GM23338 (cell line): ENCODE measurements around the gene HYAL4. TPM values are rescaled to one million over a fixed set of nuclear protein-coding genes. Genes with fewer than 3 reads are reported as not detected.

ENCODE experiments used
- ATAC-seq: fragments of 200-7000 bp; cut with Tn5 transposase; 3 replicates; pipeline ENCODE4 v1.9.1; 2020
- DNase-seq: peaks from one replicate; pipeline ENCODE4 v3.0.0-alpha.2; 2015; ENCODE audit warnings: low spot score
- H2AFZ ChIP-seq: fragments of 200-600 bp; sonication (generic); 2 replicates; pipeline ENCODE4 v1.8.0; 2016; ENCODE audit warnings: antibody characterized with exemption, mild to moderate bottlenecking, moderate library complexity
- H3F3A ChIP-seq: fragments of 200-600 bp; sonication (generic); replicated peaks from 2 replicates; pipeline ENCODE4 v1.8.0; 2017; ENCODE audit warnings: antibody characterized with exemption, mixed run types, low read depth
- H3K27ac ChIP-seq: fragments of 200-600 bp; sonication (generic); 2 replicates; pipeline ENCODE4 v1.6.1; 2016; ENCODE audit warnings: low read depth
- H3K27me3 ChIP-seq: fragments of 200-600 bp; sonication (generic); 2 replicates; pipeline ENCODE4 v1.8.0; 2016; ENCODE audit warnings: mild to moderate bottlenecking, mixed run types, moderate library complexity; ENCODE audit not compliant: insufficient read depth
- H3K36me3 ChIP-seq: fragments of 200-600 bp; sonication (generic); 2 replicates; pipeline ENCODE4 v1.8.0; 2016; ENCODE audit warnings: mild to moderate bottlenecking; ENCODE audit not compliant: insufficient read depth
- H3K4me1 ChIP-seq: fragments of 200-600 bp; sonication (generic); 2 replicates; pipeline ENCODE4 v1.8.0; 2016; ENCODE audit warnings: mild to moderate bottlenecking, moderate library complexity; ENCODE audit not compliant: insufficient read depth
- H3K4me2 ChIP-seq: fragments of 200-600 bp; sonication (generic); 2 replicates; pipeline ENCODE4 v1.7.1; 2017; ENCODE audit warnings: mixed run types
- H3K4me3 ChIP-seq: fragments of 200-600 bp; sonication (generic); 2 replicates; pipeline ENCODE4 v1.6.1; 2016; ENCODE audit warnings: mixed run types
- H3K79me2 ChIP-seq: fragments of 200-600 bp; sonication (generic); replicated peaks from 2 replicates; pipeline ENCODE4 v1.8.0; 2017; ENCODE audit warnings: mild to moderate bottlenecking; ENCODE audit not compliant: insufficient read depth
- H3K9me2 ChIP-seq: fragments of 200-600 bp; sonication (generic); 2 replicates; pipeline ENCODE4 v1.8.0; 2017; ENCODE audit not compliant: insufficient read depth
- H4K20me1 ChIP-seq: fragments of 200-600 bp; sonication (generic); replicated peaks from 2 replicates; pipeline ENCODE4 v1.8.0; 2017; ENCODE audit warnings: mild to moderate bottlenecking; ENCODE audit not compliant: insufficient read depth
- H3K27ac Mint-ChIP-seq: 2 replicates; pipeline ENCODE4 v1.8.0; 2020; ENCODE audit warnings: inconsistent platforms, mild to moderate bottlenecking, moderate library complexity, mixed read lengths
- H3K27me3 Mint-ChIP-seq: 3 replicates; pipeline ENCODE4 v1.8.0; 2022; ENCODE audit warnings: low read depth, mild to moderate bottlenecking, moderate library complexity, mixed read lengths, inconsistent platforms; ENCODE audit not compliant: insufficient read depth, poor library complexity
- H3K36me3 Mint-ChIP-seq: 3 replicates; pipeline ENCODE4 v1.8.0; 2021; ENCODE audit warnings: low read depth, mild to moderate bottlenecking, inconsistent platforms, moderate library complexity, mixed read lengths
- H3K4me1 Mint-ChIP-seq: 3 replicates; pipeline ENCODE4 v1.8.0; 2020; ENCODE audit warnings: mild to moderate bottlenecking, inconsistent platforms, mixed read lengths
- H3K4me3 Mint-ChIP-seq: 3 replicates; pipeline ENCODE4 v1.8.0; 2021; ENCODE audit warnings: moderate library complexity, mild to moderate bottlenecking, inconsistent platforms, mixed read lengths
- H3K9me3 Mint-ChIP-seq: 3 replicates; pipeline ENCODE4 v1.8.0; 2020; ENCODE audit warnings: moderate library complexity, mild to moderate bottlenecking, inconsistent platforms, mixed read lengths
- CREB1 ChIP-seq: fragments of 250-450 bp; sonication (Bioruptor Pico); IDR thresholded peaks from 2 replicates; pipeline ENCODE4 v1.5.0; 2020; ENCODE audit warnings: low read depth, mild to moderate bottlenecking, moderate library complexity
- CTCF ChIP-seq, 2 experiments: fragments of 200-600 bp in 1 of 2; sonication (generic) in 1 of 2; conservative IDR thresholded peaks; 2 replicates each; pipeline versions ENCODE4 v1.5.1 to v1.6.1; 2016 to 2017; ENCODE audit warnings: antibody characterized with exemption in 2 of 2, low read depth in 2 of 2, mild to moderate bottlenecking in 2 of 2, moderate library complexity in 1 of 2
- ETS1 ChIP-seq: IDR thresholded peaks from 2 replicates; pipeline ENCODE4 v1.6.1; 2016; ENCODE audit warnings: antibody characterized with exemption
- EZH2 ChIP-seq: fragments of 200-600 bp; sonication (generic); IDR thresholded peaks from one replicate; pipeline ENCODE4 v1.8.0; 2017; ENCODE audit warnings: antibody characterized with exemption, mild to moderate bottlenecking, low read depth; ENCODE audit not compliant: unreplicated experiment
- EZH2phosphoT487 ChIP-seq: fragments of 200-600 bp; sonication (generic); IDR thresholded peaks from one replicate; pipeline ENCODE4 v1.8.1; 2018; ENCODE audit warnings: antibody characterized with exemption; ENCODE audit not compliant: unreplicated experiment
- JUNB ChIP-seq: IDR thresholded peaks from one replicate; pipeline ENCODE4 v1.6.1; 2016; ENCODE audit warnings: antibody characterized with exemption; ENCODE audit not compliant: unreplicated experiment
- NANOG ChIP-seq: IDR thresholded peaks from 2 replicates; pipeline ENCODE4 v1.6.1; 2016; ENCODE audit warnings: antibody characterized with exemption, borderline replicate concordance
- POLR2AphosphoS5 ChIP-seq: IDR thresholded peaks from 2 replicates; pipeline ENCODE4 v1.6.1; 2016; ENCODE audit warnings: antibody characterized with exemption, low read depth
- REST ChIP-seq: IDR thresholded peaks from one replicate; pipeline ENCODE4 v1.6.1; 2018; ENCODE audit warnings: antibody characterized with exemption; ENCODE audit not compliant: unreplicated experiment
- STAT1 ChIP-seq: IDR thresholded peaks from one replicate; pipeline ENCODE4 v1.6.1; 2016; ENCODE audit warnings: antibody characterized with exemption; ENCODE audit not compliant: unreplicated experiment
- ZNF114 ChIP-seq: fragments of 250-450 bp; sonication (Bioruptor Pico); IDR thresholded peaks from 2 replicates; pipeline ENCODE4 v1.5.0; 2020; ENCODE audit warnings: mild to moderate bottlenecking, moderate library complexity
- ZNF331 ChIP-seq: fragments of 250-450 bp; sonication (Bioruptor Pico); IDR thresholded peaks from 2 replicates; pipeline ENCODE4 v1.5.0; 2020; ENCODE audit warnings: low read depth, mild to moderate bottlenecking, moderate library complexity
- polyA plus RNA-seq: library from polyadenylated mRNA; unstranded; fragments of >200 nt; fragmentation: Nextera tagmentation; extraction: Ambion mirVana; gene quantifications from 2 replicates; pipeline ENCODE4 v1.2.1, GENCODE V29; 2016
- total RNA-seq: library from RNA; depleted of rRNA; stranded (reverse); fragments of >200 nt; shearing (Covaris generic); gene quantifications from 2 replicates; pipeline ENCODE4 v1.2.3, GENCODE V29; 2014

Gene HYAL4
- total and polyA plus RNA-seq, 2 experiments from 2014 or later = not detected

GRCh38 chr7:123845823-123846216 is 851 bp downstream of the HYAL4 start (continued):
- no peak for TF ChIP-seq CTCF (conservative IDR thresholded peaks at IDR 0.05; ENCODE audit: low read depth in 2 of 2)
- TF ChIP-seq CREB1 (CRISPR knock-in tag) = no peak
- no peak for TF ChIP-seq STAT1
- TF ChIP-seq ZNF114 (CRISPR knock-in tag) = no peak
- no peak for TF ChIP-seq POLR2AphosphoS5
- no peak for TF ChIP-seq EZH2
- no peak for TF ChIP-seq EZH2phosphoT487

GRCh38 chr7:123846217-123846891 is 1.4 kb downstream of the HYAL4 start:
- H3K4me2 ChIP-seq = no peak overlapping the region
- no peak for ATAC-seq
- no peaks in the 10 kb centered on the region; the same call in 2 of the 3 replicates for H3K4me1 Mint-ChIP-seq
- TF ChIP-seq ZNF114 (CRISPR knock-in tag) = no peak
- no peak for TF ChIP-seq EZH2
- no peak for TF ChIP-seq ZNF331
- TF ChIP-seq CTCF (conservative IDR thresholded peaks at IDR 0.05; ENCODE audit: low read depth in 2 of 2) = no peak
- TF ChIP-seq ETS1 = no peak
- no peak for TF ChIP-seq POLR2AphosphoS5
- no peak for TF ChIP-seq STAT1
- no peak for TF ChIP-seq CREB1 (CRISPR knock-in tag)
- TF ChIP-seq NANOG = no peak
- no peak for TF ChIP-seq EZH2phosphoT487
- no peak for TF ChIP-seq JUNB
- TF ChIP-seq REST = no peak

More at GRCh38 chr7:123846217-123846891, 1.4 kb downstream of the HYAL4 start:
- H3K9me2 ChIP-seq = no peaks in the 10 kb centered on the region
- H3K27me3 Mint-ChIP-seq = peaks cover 5% of the 10 kb centered on the region
- DNase-seq = no peak
- H4K20me1 ChIP-seq = no peaks in the 10 kb centered on the region
- H3K36me3 ChIP-seq = no peaks in the 10 kb centered on the region
- no peak overlapping the region for H3K27ac Mint-ChIP-seq
- no peak overlapping the region for H3K4me3 ChIP-seq
- no peak overlapping the region for H3K4me3 Mint-ChIP-seq
- no peak overlapping the region for H3K27ac ChIP-seq
- no peaks in the 10 kb centered on the region; the same call in 2 of the 3 replicates for H3K9me3 Mint-ChIP-seq
- H3K79me2 ChIP-seq = no peaks in the 10 kb centered on the region
- H3K36me3 Mint-ChIP-seq = no peaks in the 10 kb centered on the region
- H3F3A ChIP-seq = no peaks in the 10 kb centered on the region
- no peaks in the 10 kb centered on the region for H3K27me3 ChIP-seq
- no peaks in the 10 kb centered on the region for H3K4me1 ChIP-seq
- H2AFZ ChIP-seq = peak overlapping the region; percentile 66; the same call in 1 of the 2 replicates
